Caki2 (cell line): Measurements from ENCODE around the gene CYP39A1. TPM values are rescaled to one million over a fixed set of nuclear protein-coding genes. Genes with fewer than 3 reads are reported as not detected.

ENCODE experiments used
- DNase-seq: peaks from one replicate; pipeline ENCODE4 v3.0.0-alpha.2; 2015; ENCODE audit warnings: low read depth
- in situ Hi-C: cut with HindIII; loops from 2 replicates; pipeline ENCODE4 v1.10.0; 2016; ENCODE audit warnings: low sequenced_read_pairs, low pct_unique_long_range_greater_than_20kb, mixed read lengths
- total RNA-seq: library from RNA; depleted of rRNA; stranded (reverse); fragments of >200 nt; shearing (Covaris generic); gene quantifications from 2 replicates; pipeline ENCODE4 v1.2.3, GENCODE V29; 2014; ENCODE audit warnings: low replicate concordance

Gene CYP39A1
- total RNA-seq, 1 experiment from 2014 or later = 0.95 TPM

DNA sequence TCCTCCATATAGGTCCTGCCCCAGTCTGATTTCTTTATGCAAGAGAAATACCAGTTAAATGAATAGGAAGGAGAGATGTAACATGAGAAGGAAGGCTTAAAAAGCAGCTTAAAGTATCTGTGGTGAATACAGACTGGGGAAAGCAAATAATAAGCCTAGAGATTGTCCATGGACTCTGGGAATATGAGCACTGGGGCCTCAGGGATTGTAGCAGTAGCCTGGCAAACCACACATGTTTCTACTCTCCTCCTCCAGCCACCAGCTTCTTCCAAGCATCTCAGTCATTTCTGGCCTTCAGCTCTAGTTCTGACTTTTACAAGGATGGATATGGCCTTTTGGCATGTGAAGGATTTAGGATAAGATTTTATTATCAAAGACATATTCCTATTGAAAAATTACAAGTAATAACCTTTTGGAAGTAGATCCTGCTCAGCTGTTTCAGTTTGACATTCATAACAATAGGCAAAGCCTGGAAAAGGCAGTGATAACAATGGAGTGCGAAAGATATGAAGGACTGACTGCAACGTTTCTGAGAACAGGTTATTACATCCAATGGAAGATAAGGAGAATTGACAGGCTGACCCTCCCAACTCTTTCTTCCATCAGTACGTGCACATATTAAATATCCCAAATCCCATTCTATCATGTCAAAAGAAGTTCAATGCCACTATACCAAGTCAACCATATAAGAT, 41.6 kb downstream of the CYP39A1 start:
- in situ Hi-C loops = no loop called here
- DNase-seq = no peak

DNA sequence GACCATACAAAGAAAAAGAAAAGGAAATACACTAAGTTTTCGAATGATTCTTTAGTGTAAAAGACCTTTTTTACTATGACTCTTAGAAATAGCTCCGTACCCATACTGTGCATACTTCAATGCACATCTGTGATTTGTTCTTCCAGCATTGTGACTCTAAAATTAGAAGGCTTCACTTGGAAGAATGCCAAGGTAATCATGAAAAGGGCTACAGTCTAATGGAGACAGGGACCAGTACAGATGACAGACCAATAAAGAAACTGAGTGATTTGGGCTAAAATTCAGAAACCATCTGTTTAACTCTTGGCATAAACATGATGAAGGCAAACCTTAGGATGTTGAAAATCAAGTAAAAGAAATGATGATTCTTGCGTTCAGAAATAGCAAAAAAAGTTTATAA, 46.3 kb downstream of the CYP39A1 start:
- no peak for DNase-seq
- in situ Hi-C loops = no loop called here

DNA sequence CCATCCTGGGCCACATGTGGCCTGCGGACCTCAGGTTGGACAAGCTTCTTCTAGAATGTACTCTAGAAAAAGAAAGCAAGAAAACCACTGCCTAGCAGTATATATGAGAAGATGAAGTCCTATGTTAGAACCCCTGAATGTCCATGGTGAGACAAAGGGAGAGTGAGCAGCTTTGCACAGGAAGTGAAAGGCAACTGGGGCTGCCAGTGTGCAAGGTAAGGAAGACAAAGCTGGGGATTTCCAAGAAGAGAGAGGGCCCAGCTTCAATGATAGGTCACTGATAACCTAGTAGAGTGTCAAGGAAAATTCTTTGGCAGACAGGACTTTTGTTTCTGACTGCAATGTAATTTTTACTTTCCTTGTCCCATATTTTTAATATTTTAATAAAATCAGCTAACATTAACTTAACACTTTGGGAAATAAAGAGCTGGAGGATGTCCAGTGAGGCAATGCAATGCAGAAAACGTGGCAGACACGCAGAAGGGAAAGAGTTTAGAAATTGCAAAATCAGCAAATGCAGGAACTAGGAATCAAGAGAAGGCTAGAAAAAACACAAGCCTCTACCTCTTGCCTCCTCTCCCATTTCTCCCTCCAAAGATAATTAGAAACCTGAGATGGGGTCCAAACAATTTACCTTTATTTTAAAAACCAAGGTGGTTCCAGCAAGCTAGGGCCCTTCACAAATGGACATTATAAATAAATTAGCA, 47.4 kb downstream of the CYP39A1 start:
- in situ Hi-C loops = no loop called here

DNA sequence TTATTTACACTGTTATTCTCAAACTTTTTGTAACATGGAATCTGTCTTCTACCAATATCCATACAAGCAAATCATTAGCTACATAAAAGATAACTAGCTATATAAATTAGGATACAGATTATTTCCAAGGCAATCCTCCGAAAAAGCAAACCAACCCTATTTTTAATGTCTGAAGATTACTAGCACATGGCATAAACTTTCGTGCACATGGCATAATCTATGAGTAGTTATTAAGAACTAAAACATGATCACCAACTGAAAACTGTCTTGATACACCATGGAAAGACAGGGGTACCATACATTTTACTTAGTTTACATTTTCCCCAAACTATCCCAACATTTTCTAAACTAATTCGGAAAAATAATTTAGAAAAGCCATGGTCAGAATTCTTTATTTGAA, 54.4 kb downstream of the CYP39A1 start:
- in situ Hi-C loops = no loop called here
- DNase-seq = no peak

More for the DNA sequence above, 47.4 kb downstream of the CYP39A1 start:
- DNase-seq = no peak

DNA sequence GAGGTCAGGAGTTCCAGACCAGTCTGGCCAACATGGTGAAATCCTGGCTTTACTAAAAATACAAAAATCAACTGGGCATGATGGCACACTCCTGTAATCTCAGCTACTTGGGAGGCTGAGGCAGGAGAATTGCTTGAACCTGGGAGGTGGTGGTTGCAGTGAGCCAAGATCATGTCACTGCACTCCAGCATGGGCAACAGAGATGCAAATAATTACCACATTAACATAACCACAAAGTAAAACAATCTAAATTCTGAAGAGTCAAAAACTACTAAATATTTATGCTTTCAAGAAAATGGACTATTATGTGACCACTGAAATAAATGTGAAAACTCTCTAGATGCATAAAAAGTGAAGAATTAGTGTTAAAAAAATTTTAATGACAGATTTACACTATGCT, 59.9 kb downstream of the CYP39A1 start:
- no peak for DNase-seq
- in situ Hi-C loops = no loop called here

DNA sequence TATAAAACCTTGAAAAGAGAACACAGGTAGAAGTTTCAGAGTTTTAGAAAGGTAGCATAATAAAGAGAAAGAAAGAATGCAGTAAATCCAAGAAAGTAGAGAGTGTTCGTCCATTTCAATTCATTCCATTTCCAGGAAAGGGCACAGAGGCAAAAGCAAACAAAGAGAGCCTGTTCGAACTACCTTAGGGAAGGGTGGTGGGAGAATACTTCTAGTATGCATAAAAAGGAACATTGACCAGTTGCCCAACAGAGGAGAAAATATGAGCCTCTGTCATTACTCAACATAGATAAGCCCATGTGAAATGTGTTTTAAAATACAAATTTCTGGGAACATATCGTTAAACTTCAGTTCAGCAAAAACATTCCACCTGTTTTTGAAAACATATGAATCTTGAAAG, 60.6 kb downstream of the CYP39A1 start:
- in situ Hi-C loops = no loop called here

DNA sequence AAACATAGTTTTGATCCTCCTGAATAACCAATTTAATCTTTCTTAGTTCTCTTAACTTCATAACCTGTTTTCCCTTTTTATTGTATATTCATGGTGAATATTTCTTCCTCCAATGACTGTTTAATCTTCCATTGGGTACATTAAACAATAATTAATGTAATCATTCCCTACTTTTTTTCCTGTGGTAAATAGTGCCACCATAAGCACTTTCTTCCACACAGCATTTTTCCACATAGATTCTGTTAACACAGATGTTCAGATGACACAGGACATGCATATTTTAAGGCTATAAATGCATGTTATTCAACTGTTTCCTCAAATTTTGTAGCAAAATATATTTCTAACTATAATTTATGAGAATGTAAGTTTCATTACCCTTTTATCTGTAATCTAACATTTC, 61.9 kb downstream of the CYP39A1 start:
- in situ Hi-C loops = no loop called here
- DNase-seq = no peak

More for the DNA sequence above, 60.6 kb downstream of the CYP39A1 start:
- DNase-seq = no peak

DNA sequence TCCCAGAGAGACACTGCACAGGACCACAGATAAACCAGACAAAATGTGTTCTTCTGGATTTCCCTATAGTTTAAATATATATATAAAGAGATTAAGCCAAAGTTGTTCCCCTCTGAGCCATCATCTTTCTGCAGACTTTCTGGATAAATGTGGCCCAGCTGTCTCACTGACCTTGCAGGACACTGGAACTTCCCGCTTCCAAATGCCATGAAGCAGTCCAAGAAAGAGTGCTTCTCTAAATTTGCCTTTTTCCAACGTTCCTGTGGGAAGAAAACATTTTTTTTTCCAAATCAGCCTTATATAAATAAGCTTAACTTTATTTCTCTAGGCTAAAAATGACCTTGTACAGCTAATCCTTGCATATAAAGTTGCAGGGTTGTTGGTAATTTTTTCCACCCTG, 65.7 kb downstream of the CYP39A1 start:
- in situ Hi-C loops = no loop called here
- DNase-seq = no peak

DNA sequence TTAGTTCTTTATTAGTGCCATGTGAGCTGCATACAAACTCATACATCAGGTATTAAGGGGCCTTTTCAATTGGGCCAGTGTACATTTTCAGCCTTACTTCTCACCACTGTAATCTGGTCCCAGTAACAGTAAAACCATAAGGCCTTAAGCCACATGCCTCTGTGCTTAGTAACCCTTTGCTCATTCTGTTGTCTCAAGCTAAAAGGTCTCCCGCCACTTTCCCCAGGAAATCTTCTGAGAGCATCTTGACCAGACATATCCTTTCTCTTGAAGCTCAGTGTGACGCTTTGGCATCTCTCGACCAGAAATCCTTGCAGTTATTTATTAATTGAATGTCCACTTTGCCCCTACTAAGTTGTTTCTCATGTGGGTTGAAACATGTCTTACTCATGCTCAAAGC, 68.0 kb downstream of the CYP39A1 start:
- no peak for DNase-seq
- in situ Hi-C loops = no loop called here

DNA sequence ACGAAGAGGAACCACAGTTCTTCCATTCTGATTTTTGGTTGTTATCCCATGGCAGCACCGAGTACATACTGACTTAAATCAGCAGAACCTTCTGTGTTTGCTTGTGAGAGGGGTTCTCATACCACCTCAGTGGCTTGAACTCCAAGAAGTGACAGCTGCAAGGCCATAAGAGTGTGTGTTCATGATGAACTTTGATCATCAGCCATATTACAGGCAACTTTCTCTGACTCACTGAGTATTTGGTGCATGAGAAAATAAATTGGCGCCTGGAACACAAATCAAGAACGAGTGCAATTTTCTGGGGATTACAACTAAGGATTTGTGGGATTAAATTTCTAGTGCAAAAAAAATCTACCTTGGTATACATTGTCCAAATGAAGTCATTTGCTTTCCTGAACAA, 68.9 kb downstream of the CYP39A1 start:
- DNase-seq = no peak
- in situ Hi-C loops = no loop called here

DNA sequence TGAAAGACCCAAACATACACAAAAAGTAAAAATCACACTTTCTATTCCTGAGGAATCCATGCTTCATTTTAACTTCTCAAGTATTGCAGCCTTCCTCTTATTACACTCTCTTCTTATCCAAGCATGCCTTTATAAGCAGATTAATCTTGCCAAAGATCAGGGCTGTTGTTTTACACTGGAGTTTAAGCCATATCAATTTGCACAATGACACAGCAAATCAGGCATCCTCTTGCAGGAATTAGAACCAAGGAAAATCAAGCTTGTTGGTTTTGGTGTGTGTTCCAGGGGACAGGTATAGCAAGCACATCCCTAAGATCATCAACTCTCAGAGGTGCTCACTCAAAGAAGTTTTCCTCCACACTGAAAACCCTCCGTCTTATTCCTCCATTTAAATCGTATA, 69.5 kb downstream of the CYP39A1 start:
- in situ Hi-C loops = no loop called here
- DNase-seq = peak; percentile 6

DNA sequence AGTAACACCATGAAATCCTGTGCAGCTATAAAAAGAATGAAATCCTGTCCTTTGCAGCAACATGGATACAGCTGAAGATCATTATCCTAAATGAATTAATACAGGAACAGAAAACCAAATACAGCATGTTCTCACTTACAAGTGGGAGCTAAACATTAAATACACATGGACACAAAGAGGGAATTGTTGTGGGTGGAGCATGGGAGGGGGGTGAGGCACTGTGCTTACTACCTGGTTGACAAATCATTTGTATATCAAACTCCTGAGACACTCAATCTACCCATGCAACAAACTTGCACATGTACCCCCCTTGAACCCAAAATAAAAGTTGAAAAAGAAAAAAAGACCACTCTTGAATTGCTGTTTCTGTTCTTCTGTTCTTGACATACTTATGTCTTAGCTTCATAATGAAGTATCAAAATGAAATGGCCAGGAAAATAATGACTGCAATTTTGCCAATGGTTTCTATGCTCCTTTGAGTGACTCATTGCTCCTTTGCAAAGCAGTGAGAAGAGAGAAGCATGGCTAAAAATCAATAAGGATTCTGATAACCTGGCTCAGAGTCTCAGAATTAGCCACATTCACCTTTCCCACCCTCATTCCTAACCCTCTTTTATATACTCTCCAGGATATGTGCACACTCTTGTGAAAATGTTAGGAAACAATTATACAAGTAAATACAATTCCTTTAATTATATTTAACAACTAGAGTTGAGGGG, 71.0 kb downstream of the CYP39A1 start:
- in situ Hi-C loops = no loop called here
- DNase-seq = no peak

DNA sequence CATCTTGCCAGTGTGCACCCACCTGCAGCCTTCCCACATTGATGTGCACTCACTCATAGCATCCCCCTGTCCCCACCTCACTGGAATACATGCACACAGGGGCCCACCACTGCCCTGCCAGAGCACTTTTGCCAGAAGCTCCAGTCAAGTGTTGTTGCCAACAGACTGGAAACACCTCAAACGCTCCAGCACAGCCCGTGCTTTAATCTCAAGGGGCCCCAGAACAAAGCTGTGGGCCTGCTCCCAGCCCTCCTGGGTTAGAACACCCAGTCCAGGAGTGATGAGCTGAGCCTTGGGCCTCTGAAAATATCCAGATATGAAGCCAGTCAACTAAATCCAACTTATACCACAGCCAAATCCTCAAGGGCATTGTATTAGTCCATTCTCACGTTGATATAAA, 77.1 kb downstream of the CYP39A1 start:
- in situ Hi-C loops = no loop called here
- no peak for DNase-seq

DNA sequence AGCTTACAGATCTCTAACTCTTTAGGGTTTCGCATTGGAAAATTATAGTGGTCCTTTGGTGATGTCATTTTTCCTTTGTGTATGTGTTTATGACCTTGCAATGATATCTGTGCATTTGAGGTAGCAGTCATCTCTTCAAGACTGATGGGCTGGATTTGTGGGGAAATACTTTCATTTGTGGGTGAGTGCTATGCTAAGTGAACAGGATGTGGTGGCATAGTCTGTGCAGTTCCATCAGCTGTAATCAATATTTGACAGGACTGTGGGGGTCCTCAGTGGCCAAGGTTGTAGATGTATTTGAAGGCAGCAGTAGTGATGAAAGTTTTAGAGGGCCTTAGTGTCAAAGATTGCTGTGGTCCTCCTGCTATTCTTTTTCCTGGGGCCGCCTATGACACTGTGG, 79.5 kb downstream of the CYP39A1 start:
- no peak for DNase-seq
- in situ Hi-C loops = no loop called here

DNA sequence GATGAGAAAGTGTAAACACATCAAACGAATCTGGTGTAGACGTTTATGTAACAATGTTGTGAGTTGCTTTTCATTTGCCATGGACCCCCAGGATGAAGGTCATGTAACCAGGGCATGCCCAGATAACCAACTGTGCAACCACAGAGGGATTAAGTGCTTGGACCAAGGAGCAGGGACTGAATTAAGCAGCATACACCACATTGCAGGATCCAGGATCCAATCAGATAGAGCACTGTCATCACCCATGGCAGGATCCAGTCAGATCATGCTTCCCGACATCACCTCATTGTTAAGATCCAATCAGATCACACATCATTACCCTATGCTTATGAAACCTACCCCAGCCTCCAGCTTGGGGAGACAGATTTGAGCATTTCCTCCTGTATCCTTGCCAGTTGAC, 87.1 kb downstream of the CYP39A1 start:
- no peak for DNase-seq
- in situ Hi-C loops = no loop called here

DNA sequence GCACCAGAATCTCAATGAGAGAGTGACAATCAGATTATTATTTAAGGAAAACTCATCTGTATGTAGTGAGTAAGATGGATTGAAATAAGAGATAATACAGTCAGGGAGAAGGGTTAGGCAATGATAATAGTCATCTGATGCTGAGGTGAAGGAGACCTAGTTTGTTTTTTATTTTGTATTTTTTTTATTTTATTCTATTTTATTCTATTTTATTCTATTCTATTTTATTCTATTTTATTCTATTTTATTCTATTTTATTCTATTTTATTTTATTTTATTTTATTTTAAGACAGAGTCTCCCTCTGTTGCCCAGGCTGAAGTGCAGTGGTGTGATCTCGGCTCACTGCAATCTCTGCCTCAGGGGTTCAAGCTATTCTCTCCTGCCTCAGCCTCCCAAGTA, 88.7 kb downstream of the CYP39A1 start:
- in situ Hi-C loops = no loop called here
- no peak for DNase-seq

DNA sequence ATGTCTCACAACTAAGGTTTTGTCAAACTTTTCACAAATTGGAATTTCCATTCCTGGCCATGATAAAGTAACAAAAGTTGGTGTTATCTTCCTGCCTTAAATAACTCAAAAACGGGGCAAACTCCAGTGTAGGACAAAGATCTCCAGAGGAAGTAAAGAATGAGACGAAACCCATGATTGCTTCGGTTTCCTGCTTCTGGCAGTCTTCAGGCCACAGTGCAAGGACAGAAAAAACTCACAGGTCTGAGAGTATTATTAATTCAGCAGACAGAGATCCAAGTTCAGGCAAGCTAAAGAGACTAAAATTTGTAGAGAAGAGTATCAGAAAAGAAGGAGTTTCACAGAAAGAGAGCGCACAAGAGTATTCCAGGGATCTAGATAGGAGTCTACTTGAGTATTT, 96.6 kb downstream of the CYP39A1 start:
- no peak for DNase-seq
- in situ Hi-C loops = no loop called here

DNA sequence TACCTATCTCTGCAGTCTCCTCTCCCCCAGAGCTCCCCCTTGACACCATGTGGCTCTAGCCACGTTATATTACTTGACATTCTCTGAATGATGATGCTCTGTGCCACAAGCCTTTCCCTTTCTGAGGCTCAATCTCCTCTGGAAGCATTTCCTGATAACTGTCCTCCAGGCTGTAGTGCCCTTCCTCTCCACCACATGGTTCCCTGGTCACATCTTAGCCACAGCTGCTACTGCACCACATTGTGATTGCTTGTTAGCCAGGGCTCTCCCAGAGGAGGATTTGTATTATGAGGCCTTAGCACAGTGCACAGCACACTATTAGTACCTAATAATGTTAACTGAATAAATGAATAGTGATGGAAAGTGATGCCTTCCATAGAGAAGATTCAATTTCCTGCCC, 97.5 kb downstream of the CYP39A1 start:
- in situ Hi-C loops = no loop called here
- no peak for DNase-seq

DNA sequence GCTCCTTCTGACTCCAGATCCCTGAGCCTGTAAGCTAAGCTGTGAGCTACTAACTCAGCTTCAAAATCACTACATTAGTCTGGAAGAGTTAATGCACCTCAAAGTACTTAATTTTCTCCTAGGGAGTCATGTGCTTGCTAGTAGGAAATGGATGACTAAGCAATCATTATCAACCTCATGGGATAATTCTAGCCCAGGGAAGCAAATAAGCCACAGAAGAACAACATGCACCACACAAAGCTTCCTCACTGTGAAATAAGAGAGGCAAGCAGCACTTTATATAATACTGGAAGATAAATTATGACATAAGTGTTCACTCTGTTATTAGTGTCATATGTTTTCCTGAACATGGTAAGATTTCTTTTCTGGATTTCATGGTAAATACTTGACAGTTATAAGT, 103.5 kb downstream of the CYP39A1 start:
- peak; percentile 1 for DNase-seq
- in situ Hi-C loops = no loop called here
